ENCODE measurements around the gene TMF1. TPM values are rescaled to one million over a fixed set of nuclear protein-coding genes. Genes with fewer than 3 reads are reported as not detected.

Gene TMF1
- total RNA-seq, 1 donor from 2014 or later, result 15.6 TPM

DNA sequence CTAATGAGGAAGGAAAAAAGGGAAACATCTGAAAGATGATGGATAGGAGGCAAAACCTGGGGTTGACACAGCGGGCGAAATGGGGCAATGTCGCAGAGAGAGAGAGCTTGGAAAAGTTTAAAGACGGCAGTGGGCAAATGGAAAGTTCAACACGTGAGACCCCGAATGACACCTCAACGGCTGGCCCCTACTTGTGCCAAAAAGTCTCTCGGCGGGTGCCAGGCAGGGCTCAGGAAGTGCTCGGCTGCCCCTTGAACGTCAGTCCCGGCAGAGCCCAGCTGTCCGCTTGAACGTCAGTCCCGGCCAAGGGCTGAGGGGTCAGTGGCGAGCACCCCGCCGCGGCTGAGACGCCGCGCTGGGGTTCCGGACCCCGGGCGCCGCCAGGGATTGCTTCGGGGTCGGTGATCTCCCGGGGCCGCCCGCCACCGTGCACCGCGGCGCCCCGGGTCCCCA, 39.3 kb downstream of the TMF1 start:
- DNase-seq (ENCODE audit: low read depth), result no peak
- H3K4me3 ChIP-seq (ENCODE audit: low read depth, low read length), result peak overlapping the region; percentile 71
- TF ChIP-seq, protein P1, sequence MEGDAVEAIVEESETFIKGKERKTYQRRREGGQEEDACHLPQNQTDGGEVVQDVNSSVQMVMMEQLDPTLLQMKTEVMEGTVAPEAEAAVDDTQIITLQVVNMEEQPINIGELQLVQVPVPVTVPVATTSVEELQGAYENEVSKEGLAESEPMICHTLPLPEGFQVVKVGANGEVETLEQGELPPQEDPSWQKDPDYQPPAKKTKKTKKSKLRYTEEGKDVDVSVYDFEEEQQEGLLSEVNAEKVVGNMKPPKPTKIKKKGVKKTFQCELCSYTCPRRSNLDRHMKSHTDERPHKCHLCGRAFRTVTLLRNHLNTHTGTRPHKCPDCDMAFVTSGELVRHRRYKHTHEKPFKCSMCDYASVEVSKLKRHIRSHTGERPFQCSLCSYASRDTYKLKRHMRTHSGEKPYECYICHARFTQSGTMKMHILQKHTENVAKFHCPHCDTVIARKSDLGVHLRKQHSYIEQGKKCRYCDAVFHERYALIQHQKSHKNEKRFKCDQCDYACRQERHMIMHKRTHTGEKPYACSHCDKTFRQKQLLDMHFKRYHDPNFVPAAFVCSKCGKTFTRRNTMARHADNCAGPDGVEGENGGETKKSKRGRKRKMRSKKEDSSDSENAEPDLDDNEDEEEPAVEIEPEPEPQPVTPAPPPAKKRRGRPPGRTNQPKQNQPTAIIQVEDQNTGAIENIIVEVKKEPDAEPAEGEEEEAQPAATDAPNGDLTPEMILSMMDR (conservative IDR thresholded peaks at IDR 0.05; ENCODE audit: low read depth, low read length), result no peak

DNA sequence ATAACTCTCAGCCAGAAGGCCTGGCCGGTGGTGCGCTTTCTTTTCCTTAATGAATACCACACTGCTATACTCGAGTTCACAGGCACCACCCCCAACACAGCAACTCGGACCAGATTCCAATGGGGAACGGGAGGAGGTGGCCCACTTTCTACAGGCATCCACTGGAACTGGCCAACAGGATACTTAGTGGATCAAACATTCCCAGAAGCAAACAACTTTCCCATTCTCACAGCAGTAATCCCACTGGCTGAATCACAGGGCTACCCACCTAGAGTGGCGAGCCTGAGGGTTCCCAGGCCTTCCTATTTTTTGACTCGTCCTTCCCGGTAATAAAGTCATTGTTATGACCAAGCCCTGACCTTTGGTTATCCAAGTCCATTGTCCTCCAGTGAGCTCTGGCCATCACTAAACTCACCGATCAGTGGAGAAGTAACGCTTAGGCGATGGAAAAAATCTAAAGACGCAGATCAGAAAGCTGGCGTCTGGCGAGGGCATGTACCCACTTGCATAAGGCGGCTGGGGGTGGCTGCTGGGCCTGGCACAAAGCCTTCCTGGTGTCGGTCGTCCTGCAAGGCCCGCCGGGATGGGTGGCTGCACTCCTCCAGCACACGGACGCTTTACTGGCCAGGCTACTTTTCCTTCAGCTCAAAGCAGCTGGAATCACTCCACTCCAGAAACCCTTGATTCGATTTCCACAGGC, 39.9 kb downstream of the TMF1 start:
- no peak for DNase-seq (ENCODE audit: low read depth)
- H3K4me3 ChIP-seq (ENCODE audit: low read depth, low read length), result peak overlapping the region; percentile 71
- TF ChIP-seq, protein P1 (conservative IDR thresholded peaks at IDR 0.05; ENCODE audit: low read depth, low read length), result no peak

DNA sequence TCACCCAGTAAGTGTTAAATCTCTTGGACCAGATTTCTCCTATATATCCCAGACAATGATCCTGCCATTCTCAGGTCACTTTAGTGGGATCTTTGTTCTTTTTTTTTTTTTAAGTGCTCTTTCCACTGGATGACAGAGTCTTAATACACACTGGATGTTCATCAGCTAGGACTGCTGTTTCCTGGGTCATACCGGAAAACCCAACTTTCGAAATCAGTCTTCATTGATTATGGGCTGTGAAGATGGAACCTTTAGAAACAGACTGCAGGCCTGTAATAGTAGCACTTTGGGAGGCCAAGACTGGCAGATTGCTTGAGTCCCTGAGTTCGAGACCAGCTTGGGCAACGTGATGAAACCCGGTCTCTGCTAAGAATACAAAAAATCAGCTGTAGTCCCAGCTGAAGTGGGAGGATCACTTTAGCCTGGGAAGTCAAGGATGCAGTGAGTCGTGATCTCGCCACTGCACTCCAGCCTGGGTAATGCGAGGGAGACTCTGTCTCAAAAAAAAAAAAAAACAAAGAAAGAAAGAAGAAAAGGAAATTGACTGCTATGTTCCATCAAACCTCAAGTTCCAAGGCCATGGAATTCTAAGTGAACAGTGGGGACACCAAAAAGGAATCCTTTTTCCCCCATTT, 40.9 kb downstream of the TMF1 start:
- H3K4me3 ChIP-seq (ENCODE audit: low read depth, low read length), result no peak overlapping the region
- DNase-seq (ENCODE audit: low read depth), result no peak

DNA sequence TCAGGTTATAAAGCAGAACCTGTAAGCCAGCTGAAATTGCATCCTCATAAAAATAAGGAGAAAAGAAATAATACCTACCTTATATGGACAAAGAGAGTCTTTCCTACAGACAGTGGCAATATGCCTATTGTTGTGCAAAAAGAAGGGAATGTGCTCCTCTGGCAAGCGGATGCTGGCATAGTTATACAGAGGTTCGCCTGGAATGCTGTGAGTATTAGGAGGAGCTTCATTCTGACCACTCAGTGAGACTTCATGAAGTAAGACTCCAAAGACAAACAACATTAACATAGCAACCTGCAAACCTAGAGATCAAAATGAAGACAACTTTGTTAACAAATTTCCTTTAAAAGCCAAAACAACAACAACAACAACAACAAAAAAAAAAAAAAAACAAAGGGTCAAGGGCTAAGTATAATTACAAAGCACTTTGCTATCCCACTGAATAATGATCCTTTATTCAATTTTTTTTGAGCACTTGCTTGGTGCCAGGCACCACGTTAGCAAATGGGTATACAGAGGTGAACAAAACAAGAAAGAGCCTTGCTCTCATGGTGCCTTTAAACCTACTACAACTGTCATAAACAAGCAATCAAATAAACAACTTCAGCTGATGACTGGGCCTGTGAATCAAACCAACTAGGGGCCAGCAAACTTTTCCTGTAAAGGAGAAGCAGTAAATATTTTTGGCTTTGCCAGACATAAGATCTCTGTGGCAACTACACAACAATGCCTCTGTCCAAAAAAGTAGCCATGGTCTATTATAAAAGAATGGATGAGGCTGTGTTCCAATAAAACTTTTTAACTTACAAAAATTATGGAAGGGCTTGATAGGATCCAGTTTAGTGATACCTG, 42.3 kb downstream of the TMF1 start:
- DNase-seq (ENCODE audit: low read depth), result no peak
- no peak overlapping the region for H3K4me3 ChIP-seq (ENCODE audit: low read depth, low read length)

More for the DNA sequence above, 40.9 kb downstream of the TMF1 start:
- TF ChIP-seq, protein P1 (conservative IDR thresholded peaks at IDR 0.05; ENCODE audit: low read depth, low read length), result no peak

DNA sequence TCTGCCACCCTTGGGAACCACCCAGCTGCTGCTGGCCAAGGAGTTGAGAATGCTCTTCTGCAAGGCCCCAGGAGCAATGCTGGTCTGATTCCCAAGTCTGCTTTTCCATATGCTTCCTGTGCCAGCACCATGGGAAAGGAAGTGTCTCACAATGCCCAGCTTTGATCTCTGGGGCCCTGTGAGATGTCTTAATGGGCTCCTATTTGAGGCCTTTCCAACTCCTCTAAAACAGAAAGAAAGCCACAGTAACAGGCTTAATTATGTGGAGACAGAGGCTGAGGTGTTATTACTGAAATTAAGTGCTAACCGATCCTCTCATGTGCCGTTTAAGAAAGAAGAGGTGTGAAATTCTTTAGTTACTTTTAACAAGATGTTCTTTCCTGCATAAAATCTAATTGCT, 43.2 kb downstream of the TMF1 start:
- TF ChIP-seq, protein P1 (conservative IDR thresholded peaks at IDR 0.05; ENCODE audit: low read depth, low read length), result no peak
- no peak overlapping the region for H3K4me3 ChIP-seq (ENCODE audit: low read depth, low read length)
- DNase-seq (ENCODE audit: low read depth), result no peak

More for the DNA sequence above, 42.3 kb downstream of the TMF1 start:
- TF ChIP-seq, protein P1 (conservative IDR thresholded peaks at IDR 0.05; ENCODE audit: low read depth, low read length), result no peak

DNA sequence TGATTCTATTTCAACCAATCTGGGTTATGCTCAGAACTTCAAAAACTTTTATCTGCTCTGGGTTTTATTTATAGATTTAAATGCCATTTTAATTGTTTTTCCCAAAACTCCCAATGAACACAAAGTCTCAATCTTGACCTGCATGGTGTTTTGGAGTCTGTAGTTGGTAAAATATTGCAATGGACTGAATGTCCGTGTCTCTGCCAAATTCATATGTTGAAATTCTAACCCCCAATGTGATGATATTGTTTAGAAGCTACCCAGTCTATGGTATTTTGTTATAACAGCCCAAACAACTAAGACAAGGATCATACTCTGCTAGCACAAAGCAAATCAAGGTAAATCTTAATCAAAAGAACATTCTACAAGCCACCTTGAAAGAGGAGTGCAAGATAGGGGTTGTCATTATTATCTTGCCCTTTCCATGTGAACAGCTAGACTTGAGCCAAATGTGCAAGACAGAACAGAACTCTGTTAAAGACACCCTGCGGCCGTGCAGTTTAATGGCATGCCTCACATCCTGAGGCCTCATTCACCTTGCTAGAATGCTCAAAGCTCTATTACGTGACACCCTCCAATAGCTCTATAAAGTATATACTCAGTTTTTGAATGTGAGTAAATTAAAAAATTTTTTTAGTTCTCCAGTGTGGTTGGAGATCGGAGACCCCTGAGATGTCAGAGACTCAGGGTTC, 46.2 kb downstream of the TMF1 start:
- no peak overlapping the region for H3K4me3 ChIP-seq (ENCODE audit: low read depth, low read length)
- no peak for DNase-seq (ENCODE audit: low read depth)
- TF ChIP-seq, protein P1 (conservative IDR thresholded peaks at IDR 0.05; ENCODE audit: low read depth, low read length), result no peak

Data from epithelial cell of proximal tubule (primary cell).